GM12878 (cell line): Measurements from ENCODE around the gene PPP2R3B. TPM values are rescaled to one million over a fixed set of nuclear protein-coding genes. Genes with fewer than 3 reads are reported as not detected.
A peak's percentile ranks its signal among the peaks of the same experiment; 100 is the strongest.

Experiments
- ELK1 ChIP-seq: IDR thresholded peaks from 2 replicates; pipeline ENCODE4 v1.6.1; 2012; ENCODE audit warnings: low read depth, low read length, improper control_type of control experiment
- IKZF2 ChIP-seq, 2 experiments: fragments of 450-650 bp; IDR thresholded peaks; 2 replicates each; pipeline ENCODE4 v1.6.1; 2017; ENCODE audit warnings: mild to moderate bottlenecking in 2 of 2, moderate library complexity in 2 of 2
- MXI1 ChIP-seq: fragments of 150-350 bp; IDR thresholded peaks from 2 replicates; pipeline ENCODE4 v1.6.1; 2011; ENCODE audit warnings: low read depth, mild to moderate bottlenecking, inconsistent platforms, low read length, improper control_type of control experiment
- POLR2AphosphoS5 ChIP-seq: IDR thresholded peaks from 2 replicates; pipeline ENCODE4 v1.6.1; 2011; ENCODE audit warnings: mild to moderate bottlenecking, low read length, inconsistent platforms
- SMAD1 ChIP-seq: fragments of 450-650 bp; IDR thresholded peaks from 2 replicates; pipeline ENCODE4 v1.6.1; 2018; ENCODE audit warnings: mild to moderate bottlenecking, low read depth; ENCODE audit not compliant: partially characterized antibody
- STAT1 ChIP-seq: fragments of 450-650 bp; conservative IDR thresholded peaks from 2 replicates; pipeline ENCODE4 v1.6.1; 2014; ENCODE audit warnings: antibody characterized with exemption, mild to moderate bottlenecking
- ZBTB40 ChIP-seq: fragments of 450-650 bp; IDR thresholded peaks from 2 replicates; pipeline ENCODE4 v1.6.1; 2016; ENCODE audit warnings: mild to moderate bottlenecking, moderate library complexity, borderline replicate concordance
- polyA plus RNA-seq, 11 experiments: library from polyadenylated mRNA; depleted of rRNA in 4 of 11; unstranded in 6 of 11; stranded (reverse) in 5 of 11; fragments of >200 nt; fragmentation: Nextera tagmentation in 4 of 11; fragmentation: Illumina TruSeq in 1 of 11; extraction: Ambion mirVana in 4 of 11; extraction: Trizol in 1 of 11; gene quantifications; 1 replicate in 1 of 11; 2 replicates in 10 of 11; pipeline versions ENCODE4 v1.2.1 to v1.2.3, GENCODE V29; 2011 to 2016; ENCODE audit warnings: inconsistent platforms in 2 of 11, missing spikeins in 2 of 11, low read depth in 1 of 11
- total RNA-seq, 4 experiments: library from RNA; depleted of rRNA in 3 of 4; stranded (reverse); fragments of >200 nt in 3 of 4; fragmentation: Illumina TruSeq in 1 of 4; extraction: Trizol in 1 of 4; gene quantifications; 2 replicates each; pipeline versions ENCODE4 v1.2.1 to v1.2.3, GENCODE V29; 2013 to 2021

The PPP2R3B gene
- total and polyA plus RNA-seq, 10 of the 15 experiments (the other 5 are each of a cell fraction or from before 2014, with no cell fraction given) = 0.11 to 34.3 (median 9.7) TPM; not detected in 1

GRCh38 chrX:318739-319578, 67.7 kb downstream of the PPP2R3B start, which contains the start of gene GTPBP6 (continued):
- TF ChIP-seq ZBTB40 = no peak
- TF ChIP-seq SMAD1 = no peak
- TF ChIP-seq ELK1 = no peak
- peak; percentile 86 for TF ChIP-seq POLR2AphosphoS5
- peak in 1 of 2 experiments; percentile 52; a peak in 1 of 4 replicates for TF ChIP-seq IKZF2 (IDR thresholded peaks at IDR 0.05)
- TF ChIP-seq STAT1 = no peak
- peak; percentile 32; the same call in 1 of the 2 replicates for TF ChIP-seq MXI1
